HG02938 (cell line): ENCODE measurements around the gene TOP3A.

ENCODE experiments used
- ATAC-seq: cut with Tn5 transposase; IDR thresholded peaks from one replicate; pipeline ENCODE4 v1.9.1; 2021; ENCODE audit warnings: mild to moderate bottlenecking, moderate library complexity; ENCODE audit not compliant: unreplicated experiment

TOP3A gene

GRCh38 chr17:18278867-18279266 is 35.9 kb downstream of the TOP3A start:
- no peak for ATAC-seq

GRCh38 chr17:18277076-18277475 is 37.7 kb downstream of the TOP3A start:
- ATAC-seq = no peak

DNA sequence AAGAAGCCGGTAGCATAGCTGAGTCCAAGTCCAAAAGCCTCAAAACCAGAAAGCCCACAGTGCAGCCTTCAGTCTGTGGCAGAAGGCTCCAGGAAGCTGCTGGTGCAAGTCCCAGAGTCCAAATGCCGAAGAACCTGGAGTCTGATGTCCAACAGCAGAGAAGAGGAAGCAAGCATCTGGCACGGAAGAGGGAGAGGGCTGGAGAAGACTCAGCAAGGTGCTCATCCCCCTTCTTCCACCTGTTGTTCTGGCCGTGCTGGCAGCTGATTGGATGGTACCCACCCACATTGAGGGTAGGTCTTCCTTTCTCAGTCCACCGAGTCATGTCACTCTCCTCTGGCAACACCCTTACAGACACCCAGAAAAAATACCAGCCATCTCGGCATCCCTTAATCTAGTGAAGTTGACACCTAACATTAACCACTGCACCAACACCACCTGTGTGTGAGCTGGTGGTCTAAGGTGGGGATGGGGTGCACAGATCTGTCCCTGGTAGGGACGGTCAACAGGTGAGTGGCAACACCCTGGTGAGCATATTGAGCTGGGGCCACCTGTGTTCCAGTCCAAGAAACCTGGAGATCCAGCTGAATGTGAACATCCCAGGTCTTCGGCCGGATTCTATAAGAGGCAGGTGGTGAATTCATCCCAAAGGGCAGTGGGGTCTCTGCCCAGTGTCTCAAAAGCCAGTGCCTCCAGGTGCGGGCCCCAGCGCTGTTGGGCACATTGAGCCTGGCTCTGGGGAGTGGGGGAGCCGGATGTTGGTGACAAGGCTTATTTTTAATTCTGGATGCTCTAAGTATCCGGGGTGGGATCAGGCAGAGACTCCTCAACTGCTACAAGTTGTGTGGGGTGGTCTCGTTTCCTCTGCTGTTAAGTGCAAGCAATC is 44.5 kb downstream of the TOP3A start:
- no peak for ATAC-seq

GRCh38 chr17:18267927-18268711 is 46.7 kb downstream of the TOP3A start:
- no peak for ATAC-seq

DNA sequence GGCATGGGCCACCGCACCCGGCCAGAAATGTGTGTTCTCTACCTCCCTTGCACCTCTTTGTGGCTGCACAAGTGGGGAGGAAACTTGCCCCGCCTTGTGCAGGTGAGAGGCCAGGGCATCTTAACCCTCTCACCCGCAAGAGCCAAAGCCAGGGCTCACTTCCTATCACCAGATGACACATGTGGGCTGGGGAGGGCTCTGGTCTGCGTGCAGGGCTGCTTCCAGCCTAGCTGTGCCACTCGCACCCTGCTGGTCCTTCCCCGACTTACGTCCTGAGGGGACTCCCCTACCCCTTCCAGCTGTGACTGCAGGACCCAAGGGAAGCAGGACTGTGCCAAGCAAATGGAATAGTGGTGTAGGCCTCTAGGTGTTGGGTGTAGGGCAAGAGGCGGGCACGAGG is 47.4 kb downstream of the TOP3A start:
- ATAC-seq = no peak

GRCh38 chr17:18263885-18264682 is 50.7 kb downstream of the TOP3A start:
- no peak for ATAC-seq

GRCh38 chr17:18262641-18263040 is 52.2 kb downstream of the TOP3A start:
- no peak for ATAC-seq

DNA sequence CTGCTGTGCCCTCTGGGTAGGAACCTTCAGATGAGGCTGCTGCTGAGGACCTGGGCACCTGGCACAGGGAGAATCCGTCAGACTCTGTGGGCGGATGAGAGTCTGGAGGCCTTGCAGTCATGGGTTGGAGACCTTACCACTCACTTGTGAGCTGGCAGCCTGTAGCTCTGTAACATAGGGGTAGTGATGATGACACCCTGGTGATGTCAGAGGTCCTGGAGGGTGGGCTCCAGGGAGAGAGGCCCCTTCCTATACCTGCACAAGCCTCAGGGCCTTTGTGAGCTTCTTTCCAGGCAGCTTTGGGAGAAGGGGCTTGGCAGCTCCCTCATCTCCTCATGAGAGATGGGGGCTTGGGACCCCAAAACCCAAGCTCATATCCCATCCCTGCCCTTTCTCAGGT is 52.7 kb downstream of the TOP3A start:
- no peak for ATAC-seq

- no peak for ATAC-seq
Measured at GRCh38 chr17:18261659-18262058, 53.1 kb downstream of the TOP3A start.

DNA sequence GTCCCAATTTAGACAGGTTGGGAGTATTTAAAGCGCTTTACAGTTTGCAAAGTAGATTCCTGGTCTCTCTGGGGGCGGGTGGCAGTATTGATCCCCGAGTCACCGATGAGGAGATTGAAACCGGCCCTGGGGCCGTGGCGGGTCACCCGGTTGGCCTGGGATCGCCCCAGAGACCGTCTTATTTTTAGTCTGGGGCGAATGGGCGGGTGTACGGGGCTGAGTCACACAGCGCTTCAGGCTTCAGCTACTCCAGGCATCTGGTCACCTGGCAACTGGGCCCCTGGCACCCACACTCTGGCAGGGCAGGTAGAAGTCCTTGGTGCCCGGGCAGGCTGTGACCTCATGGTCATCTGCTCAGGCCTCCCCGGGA is 53.7 kb downstream of the TOP3A start:
- ATAC-seq = no peak

GRCh38 chr17:18260332-18261145 is 54.3 kb downstream of the TOP3A start, which contains the start of gene MIEF2:
Gene MIEF2 (plus strand): TSS chr17:18260662. CDS start chr17:18262721, 2,059 bp downstream.
- ATAC-seq = peak; percentile 87

GRCh38 chr17:18259621-18260331 is 55.0 kb downstream of the TOP3A start:
- no peak for ATAC-seq

DNA sequence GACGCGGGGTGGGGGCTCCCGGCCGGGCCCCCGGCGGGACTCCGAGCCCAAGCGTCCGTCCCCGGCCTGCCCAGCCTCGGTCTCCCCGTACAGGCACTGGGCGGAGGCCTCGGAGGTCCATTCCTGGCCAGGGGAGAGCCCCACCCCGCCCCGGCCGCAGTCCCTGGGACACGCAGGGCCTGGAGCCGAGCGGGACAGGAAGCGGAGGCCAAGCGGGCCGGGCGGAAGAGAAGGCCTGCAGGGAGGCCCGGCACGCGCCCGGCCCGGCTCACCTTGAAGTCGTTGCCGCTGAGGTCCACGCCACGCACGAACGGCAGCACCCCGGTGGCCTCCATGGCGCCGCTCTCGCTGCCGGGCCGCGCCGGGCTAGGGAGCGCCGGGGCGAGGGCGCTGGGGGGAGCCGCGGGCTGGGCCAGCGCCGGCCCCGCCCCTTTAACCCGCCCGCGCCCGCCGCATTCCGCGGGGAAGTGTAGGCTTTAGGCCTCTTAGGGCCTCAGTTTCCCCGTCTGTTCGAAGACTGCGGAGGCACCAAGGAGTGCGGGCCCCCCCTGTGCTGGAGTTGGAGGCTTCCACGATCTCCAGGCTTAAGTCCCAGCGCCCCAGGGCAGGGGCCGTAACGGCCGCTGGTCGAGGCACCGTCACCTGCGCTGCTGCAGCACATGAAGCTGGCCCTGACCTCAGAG is 56.3 kb downstream of the TOP3A start, which contains the start of gene FLII:
Gene FLII (minus strand): TSS at position 383 of the 683 bp plus-strand sequence. CDS start 48 bp downstream, at position 335.
- no peak for ATAC-seq

GRCh38 chr17:18257982-18258355 is 56.8 kb downstream of the TOP3A start:
- ATAC-seq = no peak

GRCh38 chr17:18257268-18257981 is 57.4 kb downstream of the TOP3A start:
- no peak for ATAC-seq

GRCh38 chr17:18256776-18257175 is 58.0 kb downstream of the TOP3A start:
- no peak for ATAC-seq

- no peak for ATAC-seq
Measured at GRCh38 chr17:18256351-18256750, 58.4 kb downstream of the TOP3A start.

- no peak for ATAC-seq
Measured at GRCh38 chr17:18254888-18255649, 59.7 kb downstream of the TOP3A start.
